Bronchial epithelial cell (primary cell): ENCODE data around the gene KRT6C. TPM values are rescaled to one million over a fixed set of nuclear protein-coding genes. Genes with fewer than 3 reads are reported as not detected.
A peak's percentile ranks its signal among the peaks of the same experiment; 100 is the strongest.

Experiments used
- DNase-seq: peaks from one replicate; pipeline ENCODE4 v3.0.0-alpha.2; 2010; ENCODE audit warnings: low read depth
- FAIRE-seq: peaks from 2 replicates; lab custom pipeline; 2011; peaks lifted over from hg19 to GRCh38; lab: Jason Lieb, UNC
- H3K27me3 ChIP-seq: 2 replicates; pipeline ENCODE4 v1.5.1; 2011; ENCODE audit warnings: low read length; ENCODE audit not compliant: control insufficient read depth, insufficient read depth
- H3K36me3 ChIP-seq: 2 replicates; pipeline ENCODE4 v1.5.1; 2011; ENCODE audit warnings: low read length; ENCODE audit not compliant: control insufficient read depth, insufficient read depth
- H3K4me3 ChIP-seq: 2 replicates; pipeline ENCODE4 v1.5.1; 2011; ENCODE audit warnings: mild to moderate bottlenecking, low read depth, low read length, control low read depth
- total RNA-seq: library from RNA; depleted of rRNA; stranded (reverse); fragments of >200 nt; gene quantifications from 2 replicates; pipeline ENCODE4 v1.2.1, GENCODE V29; 2014
- TF ChIP-seq, protein P1 (sequence below): IDR thresholded peaks from 2 replicates; pipeline ENCODE4 v1.5.1; 2011; ENCODE audit warnings: mild to moderate bottlenecking, moderate library complexity, low read length, control low read depth, inconsistent platforms; ENCODE audit not compliant: insufficient read depth, severe bottlenecking

KRT6C gene
- total RNA-seq, 1 donor from 2014 or later, result 16.8 TPM

DNA sequence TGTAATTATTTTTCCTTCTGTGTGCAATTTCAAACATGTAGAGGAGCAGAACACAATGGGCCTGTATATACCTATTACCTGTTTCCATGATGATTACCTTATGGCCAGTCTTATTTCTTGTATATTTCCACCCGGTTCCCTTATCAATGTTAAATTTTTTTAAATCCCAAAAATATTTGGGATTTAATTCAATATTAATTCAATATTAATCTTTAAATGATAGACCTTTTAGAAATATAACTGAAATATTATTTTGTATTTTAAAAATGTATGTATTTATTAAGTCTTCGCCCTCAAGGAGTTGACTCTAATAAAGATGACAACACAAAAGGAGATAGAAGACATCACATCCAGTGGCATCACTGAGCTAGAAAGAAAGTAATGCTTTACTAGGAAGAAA, 607 bp upstream of the KRT6C start:
- no peak for DNase-seq
- H3K36me3 ChIP-seq, result no peaks in the 10 kb centered on the region
- no peak overlapping the region for H3K4me3 ChIP-seq
- no peaks in the 10 kb centered on the region for H3K27me3 ChIP-seq
- TF ChIP-seq, protein P1, sequence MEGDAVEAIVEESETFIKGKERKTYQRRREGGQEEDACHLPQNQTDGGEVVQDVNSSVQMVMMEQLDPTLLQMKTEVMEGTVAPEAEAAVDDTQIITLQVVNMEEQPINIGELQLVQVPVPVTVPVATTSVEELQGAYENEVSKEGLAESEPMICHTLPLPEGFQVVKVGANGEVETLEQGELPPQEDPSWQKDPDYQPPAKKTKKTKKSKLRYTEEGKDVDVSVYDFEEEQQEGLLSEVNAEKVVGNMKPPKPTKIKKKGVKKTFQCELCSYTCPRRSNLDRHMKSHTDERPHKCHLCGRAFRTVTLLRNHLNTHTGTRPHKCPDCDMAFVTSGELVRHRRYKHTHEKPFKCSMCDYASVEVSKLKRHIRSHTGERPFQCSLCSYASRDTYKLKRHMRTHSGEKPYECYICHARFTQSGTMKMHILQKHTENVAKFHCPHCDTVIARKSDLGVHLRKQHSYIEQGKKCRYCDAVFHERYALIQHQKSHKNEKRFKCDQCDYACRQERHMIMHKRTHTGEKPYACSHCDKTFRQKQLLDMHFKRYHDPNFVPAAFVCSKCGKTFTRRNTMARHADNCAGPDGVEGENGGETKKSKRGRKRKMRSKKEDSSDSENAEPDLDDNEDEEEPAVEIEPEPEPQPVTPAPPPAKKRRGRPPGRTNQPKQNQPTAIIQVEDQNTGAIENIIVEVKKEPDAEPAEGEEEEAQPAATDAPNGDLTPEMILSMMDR, result no peak
- FAIRE-seq, result no peak

- Histone ChIP-seq H3K36me3 (no peaks in the 10 kb centered on the region), H3K27me3 (no peaks in the 10 kb centered on the region), H3K4me3 (no peak overlapping the region)
- FAIRE-seq (no peak), DNase-seq (no peak)
- TF ChIP-seq, protein P1, result no peak
Observed at GRCh38 chr12:52469853-52470252, 3.8 kb downstream of the KRT6C start.

DNA sequence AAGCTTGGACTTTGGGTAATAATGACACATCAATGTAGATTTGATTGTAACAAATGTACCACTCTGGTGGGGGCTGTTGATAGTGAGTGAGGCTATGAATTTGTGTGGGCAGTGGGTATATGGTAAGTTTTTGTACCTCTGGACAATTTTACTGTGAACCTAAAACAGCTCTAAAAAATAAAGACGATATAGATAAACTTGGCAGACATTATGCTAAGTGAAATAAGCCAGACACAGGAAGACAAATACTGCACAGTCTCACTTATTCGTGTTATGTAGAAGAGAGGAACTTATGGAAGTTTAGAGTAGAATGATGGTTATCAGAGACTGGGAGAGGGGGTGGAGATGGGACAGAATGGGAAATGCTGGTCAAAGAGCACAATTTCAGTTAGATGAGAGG, 8.7 kb downstream of the KRT6C start:
- H3K27me3 ChIP-seq, result no peaks in the 10 kb centered on the region
- H3K36me3 ChIP-seq, result no peaks in the 10 kb centered on the region
- FAIRE-seq (no peak), DNase-seq (no peak)
- TF ChIP-seq, protein P1, result no peak
- H3K4me3 ChIP-seq, result no peak overlapping the region

GRCh38 chr12:52461693-52462092, 11.9 kb downstream of the KRT6C start:
- Histone ChIP-seq H3K27me3 (no peaks in the 10 kb centered on the region), H3K36me3 (no peaks in the 10 kb centered on the region), H3K4me3 (no peak overlapping the region)
- DNase-seq, result no peak
- TF ChIP-seq, protein P1, result no peak
- peak; percentile 58 for FAIRE-seq

DNA sequence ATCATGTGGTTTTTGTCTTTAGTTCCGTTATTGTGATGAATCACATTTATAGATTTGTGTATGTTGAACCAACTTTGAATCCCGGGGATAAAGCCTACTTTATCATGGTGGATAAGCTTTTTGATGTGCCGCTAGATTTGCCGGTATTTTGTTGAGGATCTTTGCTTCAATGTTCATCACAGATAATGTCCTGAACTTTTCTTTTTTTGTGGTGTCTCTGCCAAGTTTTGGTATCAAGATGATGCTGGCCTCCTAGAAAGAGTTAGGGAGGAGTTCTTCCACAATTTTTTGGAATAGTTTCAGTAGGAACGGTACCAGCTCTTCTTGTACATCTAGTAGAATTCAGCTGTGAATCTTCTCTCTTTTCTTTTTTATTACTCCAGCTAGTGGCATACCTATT, 14.7 kb downstream of the KRT6C start:
- DNase-seq (no peak), FAIRE-seq (no peak)
- Histone ChIP-seq H3K4me3 (no peak overlapping the region), H3K27me3 (no peaks in the 10 kb centered on the region), H3K36me3 (no peaks in the 10 kb centered on the region)
- TF ChIP-seq, protein P1, result no peak

GRCh38 chr12:52455821-52456220, 17.8 kb downstream of the KRT6C start:
- no peaks in the 10 kb centered on the region for H3K36me3 ChIP-seq
- peak; percentile 95 for DNase-seq
- H3K27me3 ChIP-seq, result no peaks in the 10 kb centered on the region
- H3K4me3 ChIP-seq, result no peak overlapping the region
- TF ChIP-seq, protein P1, result no peak
- FAIRE-seq, result no peak
